HG02763 (cell line): ENCODE data around the gene WNT9A.

Source experiments
- ATAC-seq: cut with Tn5 transposase; IDR thresholded peaks from one replicate; pipeline ENCODE4 v1.9.1; 2021; ENCODE audit warnings: mild to moderate bottlenecking, moderate library complexity; ENCODE audit not compliant: unreplicated experiment

The WNT9A gene

DNA sequence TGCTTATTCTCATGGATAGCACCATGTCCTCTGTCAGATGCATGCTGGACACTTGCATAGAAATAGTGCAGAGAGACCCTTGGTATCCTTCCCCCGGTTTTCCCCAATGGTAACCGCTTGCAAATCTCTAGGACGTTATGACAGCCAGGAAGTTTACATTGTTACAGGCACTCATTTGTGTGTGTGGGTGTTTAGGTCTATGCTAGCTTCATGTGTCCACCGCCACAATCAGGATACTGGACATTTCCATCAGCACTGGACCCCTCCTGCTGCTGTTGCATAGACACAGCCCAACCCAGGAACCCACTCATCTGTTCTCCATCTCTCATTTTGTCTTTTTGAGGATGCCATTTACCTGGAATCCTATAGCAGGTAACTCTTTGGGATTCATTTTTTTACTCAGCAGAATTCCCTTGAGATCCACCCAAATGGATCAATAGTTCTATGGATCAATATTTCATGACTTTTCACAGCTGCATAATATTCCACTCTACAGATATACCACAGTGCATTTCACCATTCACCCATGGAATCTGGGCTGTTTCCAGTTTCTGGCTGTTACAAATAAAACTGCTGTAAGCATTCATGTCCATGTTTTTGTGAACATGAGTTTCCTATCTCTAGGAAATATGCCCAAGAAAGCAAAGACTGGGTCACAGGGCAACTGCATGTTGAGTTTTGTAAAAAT, 6.6 kb upstream of the WNT9A start:
- ATAC-seq, result no peak

DNA sequence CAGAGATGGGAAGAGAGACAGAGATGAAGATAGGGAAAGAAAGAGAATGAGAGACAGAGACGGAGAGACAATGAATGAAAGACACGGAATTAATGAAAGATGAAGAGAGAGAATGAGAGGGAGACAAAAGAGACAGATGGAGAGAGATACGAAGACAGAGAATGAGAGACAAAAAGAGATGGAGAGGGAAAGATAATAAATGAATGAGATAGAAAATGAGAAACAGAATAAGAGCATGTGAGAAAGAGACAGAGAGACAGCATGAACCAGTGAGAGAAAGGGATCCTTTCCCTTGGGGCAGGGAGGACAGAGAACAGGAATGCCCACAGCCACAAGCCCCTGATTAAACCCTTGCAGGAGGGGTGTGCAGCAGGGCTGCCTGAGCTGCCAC, 5.3 kb upstream of the WNT9A start:
- no peak for ATAC-seq

DNA sequence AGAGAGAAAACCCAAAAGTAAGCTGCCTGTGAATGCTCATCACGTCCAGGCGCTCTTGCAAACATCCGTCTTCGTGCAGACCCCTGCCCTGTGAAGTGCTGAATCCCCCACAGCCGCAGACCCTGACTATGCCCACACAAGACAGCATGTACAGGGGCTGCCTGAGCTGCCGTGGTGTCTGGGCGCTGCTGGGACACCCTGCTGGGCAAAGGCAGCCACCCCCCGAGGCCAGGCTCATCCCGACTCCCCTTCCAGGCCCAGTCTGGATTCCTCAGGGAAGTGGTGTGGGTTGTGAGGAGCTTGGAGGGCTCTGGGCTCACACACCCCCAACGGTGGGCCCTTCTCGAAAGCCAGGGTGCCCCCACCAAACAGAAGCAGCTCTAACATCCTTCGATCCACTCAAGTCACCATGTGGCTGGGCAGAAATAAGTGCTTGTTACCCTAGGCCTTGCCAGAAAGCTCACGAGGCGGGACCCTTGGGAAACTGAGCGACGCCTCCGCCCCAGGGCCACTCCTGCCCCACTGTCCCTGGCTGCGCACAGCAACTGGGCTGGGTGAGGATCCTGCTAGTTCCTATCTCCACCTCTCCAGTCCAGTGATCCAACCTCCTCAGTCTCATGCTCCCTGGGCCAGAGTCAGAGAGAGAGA, 4.8 kb upstream of the WNT9A start:
- no peak for ATAC-seq

DNA sequence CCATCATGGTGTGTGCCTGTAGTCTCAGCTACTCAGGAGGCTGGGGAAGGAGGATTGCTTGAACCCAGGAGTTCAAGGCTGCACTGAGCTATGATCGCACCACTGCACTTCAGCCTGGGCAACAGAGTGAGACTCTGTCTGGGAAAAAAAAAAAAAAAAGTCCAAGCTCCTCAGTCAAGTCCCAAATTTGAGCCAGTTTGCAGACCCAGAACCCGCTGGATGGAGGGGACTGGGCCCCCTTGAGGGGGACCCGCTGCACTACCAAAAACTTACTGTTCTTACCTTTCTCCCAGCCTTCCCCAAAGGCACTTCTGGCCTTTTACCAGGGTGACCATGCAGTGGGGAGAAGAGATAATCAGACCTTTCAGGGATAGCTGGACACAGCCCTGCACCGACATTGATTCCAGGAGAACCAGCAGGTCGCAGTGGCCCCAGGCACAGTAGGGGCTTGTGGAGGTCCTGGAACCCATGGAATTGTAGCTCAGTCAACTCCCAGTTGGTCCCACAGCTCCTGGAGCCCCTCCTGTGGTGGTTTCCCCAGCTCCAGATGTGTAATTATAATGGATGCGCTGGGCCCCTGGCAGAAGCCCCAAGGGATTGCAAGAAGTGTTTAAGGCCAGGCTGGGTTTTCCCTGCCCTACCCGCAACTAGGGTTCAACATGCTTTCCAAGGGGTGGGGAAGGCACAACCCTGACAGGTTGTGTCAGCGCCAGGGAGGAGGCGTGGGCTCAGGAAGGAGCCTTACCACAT, 4.1 kb upstream of the WNT9A start:
- ATAC-seq, result no peak

DNA sequence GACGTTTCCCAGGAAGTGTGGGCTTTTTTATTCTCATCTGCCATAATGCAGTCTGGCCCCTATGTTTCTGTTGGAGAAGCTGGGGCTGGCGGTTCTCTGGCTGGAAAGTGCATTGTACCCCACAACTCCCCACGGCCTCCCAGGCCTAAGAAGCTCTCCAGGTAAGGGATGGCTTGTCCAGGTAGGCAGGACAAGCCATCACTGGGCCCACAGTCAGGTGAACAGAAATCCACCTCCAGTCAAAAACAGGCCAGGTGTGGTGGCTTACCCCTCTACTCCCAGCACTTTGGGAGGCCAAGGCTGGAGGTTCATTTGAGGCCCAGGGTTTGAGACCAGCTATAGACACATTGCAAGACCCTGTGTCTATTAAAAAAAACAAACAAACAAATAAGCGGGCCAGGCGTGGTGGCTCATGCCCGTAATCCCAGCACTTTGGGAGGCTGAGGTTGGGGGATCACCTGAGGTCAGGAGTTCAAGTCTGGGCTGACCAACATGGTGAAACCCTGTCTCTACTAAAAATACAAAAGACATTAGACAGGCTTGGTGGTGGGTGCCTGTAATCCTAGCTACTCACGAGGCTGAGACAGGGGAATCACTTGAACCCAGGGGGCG, 3.1 kb upstream of the WNT9A start:
- ATAC-seq, result no peak

DNA sequence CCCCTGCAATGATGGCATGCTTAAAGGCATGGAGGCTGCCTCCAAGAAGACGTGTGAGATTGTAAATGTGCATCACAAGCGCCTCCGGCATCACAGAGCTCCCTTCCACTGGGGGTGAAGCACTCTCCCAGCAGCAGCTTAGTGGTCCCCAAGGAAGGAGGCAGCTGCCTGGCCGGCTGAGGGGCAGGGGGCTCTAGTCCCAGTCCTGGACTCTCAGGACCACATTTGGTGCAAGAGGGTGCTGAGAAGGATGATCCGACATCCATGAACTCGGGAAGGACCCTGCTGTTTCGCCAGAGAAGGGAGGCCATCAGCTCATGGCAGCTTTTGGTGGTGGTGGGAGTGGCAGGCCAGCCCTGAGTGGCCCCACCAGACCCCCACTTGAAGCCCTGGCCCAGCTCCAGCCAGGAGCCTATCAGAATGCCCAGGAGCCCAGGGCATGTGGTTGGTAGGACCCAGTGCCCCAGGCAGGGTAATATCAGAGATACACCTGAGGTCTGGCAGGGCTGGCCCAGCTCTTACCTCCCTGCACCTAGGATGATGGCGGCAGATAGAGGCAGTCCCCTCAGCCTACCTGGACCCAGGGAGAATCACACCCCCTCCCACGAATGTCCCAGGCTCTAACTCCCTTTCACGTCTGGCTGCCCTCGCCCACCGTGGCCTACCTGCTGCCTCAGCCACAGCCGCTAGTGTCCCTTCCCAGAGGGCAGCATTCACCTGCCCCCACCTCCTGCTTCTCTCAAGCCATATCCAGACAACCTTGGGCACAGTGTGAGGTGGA, 2.4 kb upstream of the WNT9A start:
- no peak for ATAC-seq

DNA sequence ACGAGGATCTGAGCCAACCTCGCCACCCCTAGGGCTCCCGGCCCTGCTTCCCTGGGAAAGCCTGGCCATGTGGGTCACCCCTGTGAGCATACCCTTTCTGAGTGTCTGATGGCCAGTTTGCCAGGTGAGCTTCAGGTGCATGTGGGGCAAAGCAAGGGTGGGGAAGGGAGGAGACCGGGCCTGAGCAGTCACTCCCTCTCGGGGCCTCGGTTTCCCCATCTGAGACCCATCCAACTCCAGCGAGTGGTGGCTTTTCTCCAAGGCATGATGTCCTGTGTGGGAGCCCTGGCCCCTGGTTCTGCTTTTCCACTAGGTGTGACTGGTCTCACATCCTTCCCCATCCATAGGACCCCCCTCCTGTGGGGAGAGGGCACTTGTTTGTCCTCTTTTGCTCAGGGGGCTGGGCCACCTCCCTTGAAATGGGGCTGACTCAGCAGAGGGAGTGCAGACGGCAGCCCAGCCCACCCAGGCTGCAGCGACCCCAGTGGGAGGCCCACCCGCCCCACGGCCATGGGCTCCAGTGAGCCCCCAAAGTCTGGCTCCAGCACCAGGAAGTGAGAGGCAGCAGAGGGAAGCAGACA, 1.7 kb upstream of the WNT9A start:
- no peak for ATAC-seq

DNA sequence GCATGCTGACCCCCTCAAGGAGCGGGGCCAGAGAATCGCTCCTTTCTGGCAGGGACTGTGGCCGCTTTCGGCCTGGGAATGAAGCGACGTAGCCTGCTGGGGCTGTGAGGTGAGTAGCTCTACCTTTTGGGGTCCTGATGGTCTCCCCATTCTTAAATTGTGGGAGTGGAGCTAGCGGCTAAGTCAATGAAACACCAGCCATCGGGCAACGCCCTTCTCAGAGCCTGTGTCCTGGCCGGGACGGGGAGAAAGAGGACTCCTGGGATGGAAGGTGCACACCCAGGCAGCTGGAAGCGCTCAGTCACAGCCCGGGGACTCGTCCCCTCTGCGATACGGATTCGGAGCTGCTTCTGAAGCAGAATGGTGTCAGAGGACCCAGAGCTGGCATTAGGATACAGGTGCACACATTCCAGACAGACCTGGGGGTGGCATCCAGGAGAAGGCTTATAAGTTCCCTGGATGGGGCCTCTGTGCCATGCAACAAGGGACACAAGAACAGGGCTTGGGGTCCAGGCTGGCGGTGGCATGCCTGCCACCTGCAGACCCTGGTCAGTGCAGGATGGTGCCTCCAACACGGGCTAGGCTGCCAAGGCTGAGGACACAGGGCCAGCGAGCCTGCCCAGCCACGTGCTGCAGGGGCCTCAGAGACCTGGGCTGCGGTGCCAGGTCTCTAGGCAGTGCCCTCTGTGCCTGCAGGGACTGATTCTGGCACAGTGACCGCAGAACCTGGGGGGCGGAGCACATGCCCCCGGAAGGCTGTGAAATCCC, 945 bp upstream of the WNT9A start:
- ATAC-seq, result no peak

DNA sequence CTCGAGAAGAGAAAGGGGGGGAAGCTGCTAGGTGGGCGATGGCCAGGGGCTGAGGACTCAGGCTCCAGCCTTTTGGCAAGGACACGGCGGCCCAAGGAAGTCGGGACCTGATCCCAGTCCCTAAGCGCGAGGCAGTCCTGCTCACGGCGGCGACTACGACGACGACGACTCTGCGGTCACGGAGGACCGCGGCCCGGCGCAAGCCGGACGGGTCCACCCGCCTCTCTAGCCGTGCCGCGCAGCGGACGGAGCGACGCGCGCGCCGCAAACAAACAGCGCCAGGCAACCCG, 401 bp downstream of the WNT9A start:
- no peak for ATAC-seq

DNA sequence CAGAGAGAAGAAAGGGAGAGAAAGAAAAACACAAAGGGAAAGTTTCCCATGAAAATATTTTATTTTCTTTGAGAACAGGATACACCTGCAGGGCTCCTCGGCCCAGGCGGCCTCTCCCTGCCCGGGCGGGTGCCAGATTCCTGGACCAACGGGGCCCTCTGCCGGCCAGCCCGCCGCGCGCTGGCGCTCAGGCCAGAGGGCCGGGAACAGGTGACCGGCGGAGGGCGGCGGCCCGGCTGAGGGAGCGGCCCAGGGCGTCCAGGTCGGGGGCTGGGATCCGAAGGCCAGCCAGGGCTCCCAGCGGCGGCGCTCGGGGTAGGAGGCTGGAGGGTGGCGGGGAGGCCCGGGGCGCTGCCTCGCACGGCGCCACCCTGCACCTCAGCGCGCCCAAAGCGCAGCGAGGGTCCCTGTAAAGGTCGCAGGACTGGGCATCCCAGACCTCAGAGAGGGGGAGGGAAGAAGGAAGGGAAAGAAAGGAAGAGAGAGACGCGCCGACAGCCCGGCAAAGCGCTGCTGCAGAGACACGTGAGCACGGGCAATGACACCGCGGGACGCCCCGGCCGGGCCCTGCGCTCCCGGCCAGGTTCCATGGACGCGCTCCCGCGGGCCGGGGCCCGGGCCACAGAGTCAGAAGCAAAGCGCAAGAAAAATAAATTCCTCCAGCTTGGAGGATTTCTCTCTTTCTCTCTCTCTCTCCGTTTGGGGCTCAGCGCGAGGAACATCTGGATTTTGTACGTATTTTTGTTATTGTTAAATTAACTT, 927 bp downstream of the WNT9A start:
- no peak for ATAC-seq

DNA sequence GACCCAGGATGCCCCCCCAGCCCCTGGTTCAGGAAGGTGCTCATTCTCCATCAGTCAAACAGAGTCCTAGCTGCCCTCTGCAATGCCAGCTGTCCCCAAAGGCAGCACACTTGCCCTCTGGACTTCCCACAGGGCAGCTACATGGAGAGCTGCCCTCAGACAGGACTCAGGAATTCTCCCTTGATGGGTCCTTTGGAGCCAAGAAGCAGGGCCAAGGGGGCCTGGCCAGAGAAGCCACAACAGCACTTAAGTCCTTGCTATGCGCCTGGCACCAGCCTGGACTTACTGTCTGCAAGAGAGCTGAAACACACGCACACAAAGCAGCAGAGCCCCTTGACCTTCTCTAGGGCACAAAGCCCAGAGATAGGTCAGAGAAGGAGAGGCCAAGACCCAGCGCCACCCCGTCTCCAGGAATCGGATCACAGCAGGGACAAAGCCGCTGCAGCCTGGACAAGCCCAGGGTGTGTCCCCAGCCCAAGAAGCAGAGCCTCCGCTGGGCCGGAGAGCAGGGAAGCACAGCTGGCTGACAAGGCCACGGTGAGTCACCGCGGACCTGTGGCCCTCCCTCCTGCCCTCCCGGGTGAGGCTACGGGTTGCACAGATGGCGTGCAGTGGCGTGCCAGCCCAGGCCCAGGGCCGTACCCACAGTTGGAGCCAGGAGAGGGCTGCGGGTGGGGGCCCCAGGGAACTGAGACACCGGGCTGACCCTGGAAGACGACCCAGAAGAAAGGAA, 1.7 kb downstream of the WNT9A start:
- no peak for ATAC-seq

DNA sequence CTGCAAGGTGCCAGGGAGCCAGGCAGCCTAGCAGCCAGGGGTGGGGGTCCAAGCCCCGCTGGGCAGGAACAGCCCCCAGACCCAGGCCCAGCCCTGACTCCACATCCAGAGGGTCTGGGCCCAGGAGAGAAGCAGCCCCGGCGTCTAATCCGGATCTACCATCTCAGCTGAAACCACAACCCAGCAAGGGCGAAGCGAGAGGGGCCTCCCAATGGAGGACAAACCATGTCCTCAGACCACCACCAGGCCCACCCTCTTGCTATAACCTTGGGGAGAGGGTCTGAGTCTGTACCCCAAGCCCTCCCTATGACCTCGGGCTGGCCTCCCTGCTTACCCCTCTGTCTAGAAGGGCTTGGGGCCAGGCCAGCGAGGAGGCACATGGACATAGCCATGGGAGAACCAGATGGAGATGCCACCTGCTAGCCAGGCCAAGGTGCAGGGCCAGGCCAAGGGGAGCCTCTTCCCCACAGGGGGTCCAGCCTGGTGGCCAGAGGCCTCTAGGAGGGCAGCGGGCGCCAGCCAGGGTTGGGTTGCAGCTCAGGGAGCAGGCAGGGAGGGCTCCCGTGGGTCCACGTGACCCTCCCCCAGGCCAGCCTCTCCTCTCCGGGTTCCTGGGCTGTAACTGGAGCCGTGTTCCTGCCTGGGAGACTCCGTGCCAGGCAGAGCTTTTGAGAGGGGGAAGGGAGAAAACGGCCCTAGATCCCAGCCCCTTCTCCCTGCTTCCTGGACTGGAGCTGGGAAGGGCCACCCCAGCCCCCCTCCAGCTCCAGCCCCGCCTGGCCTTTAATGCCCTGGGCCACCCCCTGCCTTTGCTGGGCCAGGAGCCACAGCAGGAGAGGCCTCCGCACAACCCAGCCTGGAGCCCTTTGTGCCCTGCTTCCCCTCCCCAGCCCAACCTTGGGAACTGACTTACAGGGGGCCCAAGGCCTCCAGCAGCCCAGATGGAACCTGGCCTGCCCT, 2.5 kb downstream of the WNT9A start:
- no peak for ATAC-seq

DNA sequence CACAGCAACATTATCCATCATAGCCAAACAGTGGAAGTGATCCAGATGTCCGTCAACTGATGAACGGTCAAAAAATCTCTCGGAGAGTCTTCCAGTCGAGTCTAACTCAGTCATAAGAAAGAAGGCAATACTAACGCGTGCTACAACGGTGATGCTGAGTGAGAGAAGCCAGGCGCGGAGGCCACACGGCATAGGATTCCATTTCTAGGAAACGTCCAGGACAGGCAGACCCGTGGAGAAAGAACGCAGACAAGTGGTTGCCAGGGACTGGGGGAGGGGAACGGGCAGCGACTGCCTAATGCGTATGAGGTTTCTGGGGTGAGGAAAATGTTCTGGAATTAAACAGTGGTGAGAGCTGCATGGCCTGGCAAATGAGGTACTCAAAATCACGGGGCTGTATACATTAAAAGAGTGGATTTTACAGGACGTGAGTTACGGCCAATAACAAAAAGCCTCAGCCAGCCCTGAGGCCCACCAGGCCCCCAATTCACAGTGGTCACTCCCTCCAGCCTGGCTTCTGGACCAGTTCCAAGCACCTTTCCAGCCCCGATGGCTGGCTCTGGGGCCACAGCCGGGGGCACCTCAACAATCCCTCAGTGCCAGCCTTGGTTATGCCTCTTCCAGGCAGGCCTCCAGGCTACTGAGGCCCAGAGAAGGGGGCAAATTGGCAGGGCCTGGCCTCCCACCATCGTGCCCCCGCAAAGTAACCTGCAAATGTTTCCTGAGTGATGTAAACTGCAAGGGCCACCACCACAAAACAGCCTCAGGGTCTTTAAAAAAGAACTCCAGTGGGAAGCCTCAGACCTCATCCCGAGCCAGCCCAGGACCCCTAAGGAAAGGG, 3.4 kb downstream of the WNT9A start:
- no peak for ATAC-seq

DNA sequence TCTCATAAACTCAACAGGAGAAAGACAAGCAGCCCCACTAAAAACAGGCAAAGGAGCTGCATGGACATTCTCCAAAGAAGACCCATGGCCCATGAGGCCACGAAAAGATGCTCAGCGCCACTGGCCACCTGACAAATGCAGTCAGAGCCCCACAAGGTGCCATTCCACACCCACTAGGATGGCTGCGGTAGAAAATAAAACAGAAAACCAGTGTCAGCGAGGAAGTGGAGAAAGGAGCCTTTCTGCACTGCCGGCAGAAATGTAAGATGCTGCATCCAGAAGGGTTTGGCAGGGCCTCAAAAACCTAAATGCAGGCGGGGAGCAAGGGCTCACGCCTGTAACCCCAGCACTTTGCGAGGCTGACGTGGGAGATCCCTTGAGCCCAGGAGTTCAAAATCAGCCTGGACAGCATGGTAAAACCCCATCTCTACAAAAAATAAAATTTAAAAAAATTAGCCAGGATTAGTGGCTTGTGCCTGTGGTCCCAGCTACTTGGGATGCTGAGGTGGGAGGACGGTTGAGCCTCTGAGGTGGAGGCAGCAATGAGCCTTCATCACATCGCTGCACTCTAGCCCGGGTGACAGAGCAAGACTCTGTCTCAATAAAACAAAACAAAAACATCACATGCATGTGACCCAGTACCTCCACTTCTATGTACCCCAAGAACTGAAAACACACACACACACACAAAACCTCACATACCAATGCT, 4.2 kb downstream of the WNT9A start:
- no peak for ATAC-seq

DNA sequence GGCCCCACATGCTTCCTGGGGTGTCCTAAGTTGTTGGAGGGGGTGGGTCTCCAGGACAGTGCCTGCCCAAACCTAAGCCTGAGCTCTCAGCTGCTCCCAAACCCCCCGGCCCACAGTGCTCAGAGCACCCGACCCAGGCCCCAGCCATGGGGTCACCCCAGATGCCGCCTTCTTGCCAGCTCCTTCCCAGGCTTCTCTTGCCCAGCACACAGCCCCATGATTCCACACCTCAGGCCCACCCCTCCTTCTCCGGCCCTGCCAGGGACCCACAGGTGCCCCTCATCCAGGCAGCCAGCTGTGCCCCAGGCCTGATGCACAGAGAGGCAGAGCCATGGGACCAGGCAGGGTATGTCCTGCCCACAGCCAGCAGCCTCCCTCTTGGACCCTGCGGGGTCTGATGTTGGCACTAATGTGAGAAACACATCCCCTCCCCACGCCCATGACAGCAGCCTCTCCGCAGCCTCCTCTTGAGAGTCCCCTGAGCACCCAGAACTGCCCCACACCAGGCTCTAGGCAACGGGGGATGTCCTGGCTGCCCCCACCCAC, 4.9 kb downstream of the WNT9A start:
- no peak for ATAC-seq
